MM.1S (cell line): Measurements from ENCODE around the gene NOXO1.
A peak's percentile ranks its signal among the peaks of the same experiment; 100 is the strongest.

Source experiments
- DNase-seq: peaks from one replicate; pipeline ENCODE4 v3.0.0-alpha.2; 2015
- H2AFZ ChIP-seq: fragments of 300-600 bp; sonication (generic); 2 replicates; pipeline ENCODE4 v1.6.0; 2016; ENCODE audit warnings: antibody characterized with exemption, low read length
- H3F3A ChIP-seq: fragments of 300-600 bp; sonication (generic); 2 replicates; pipeline ENCODE4 v1.6.1; 2016; ENCODE audit warnings: mild to moderate bottlenecking, antibody characterized with exemption, low read length, moderate library complexity, mixed read lengths; ENCODE audit not compliant: insufficient read depth
- H3K27ac ChIP-seq: fragments of 300-600 bp; sonication (generic); 2 replicates; pipeline ENCODE4 v1.5.1; 2016; ENCODE audit warnings: mild to moderate bottlenecking, low read length
- H3K27me3 ChIP-seq: fragments of 300-600 bp; sonication (generic); replicated peaks from 2 replicates; pipeline ENCODE4 v1.6.0; 2016; ENCODE audit warnings: low read length; ENCODE audit not compliant: insufficient read depth
- H3K36me3 ChIP-seq: fragments of 300-600 bp; sonication (generic); replicated peaks from 2 replicates; pipeline ENCODE4 v1.6.1; 2016; ENCODE audit warnings: mild to moderate bottlenecking, low read length, mixed read lengths; ENCODE audit not compliant: insufficient read depth
- H3K4me1 ChIP-seq: fragments of 300-600 bp; sonication (generic); 2 replicates; pipeline ENCODE4 v1.6.1; 2016; ENCODE audit warnings: low read length, mixed read lengths
- H3K4me2 ChIP-seq: fragments of 300-600 bp; sonication (generic); 2 replicates; pipeline ENCODE4 v1.6.0; 2016; ENCODE audit warnings: low read depth, low read length
- H3K4me3 ChIP-seq: fragments of 300-600 bp; sonication (generic); 2 replicates; pipeline ENCODE4 v1.5.1; 2016; ENCODE audit warnings: low read length, mixed read lengths
- H3K79me2 ChIP-seq: fragments of 300-600 bp; sonication (generic); 2 replicates; pipeline ENCODE4 v1.6.1; 2016; ENCODE audit warnings: mixed run types, low read length, mixed read lengths
- H3K9ac ChIP-seq: fragments of 300-600 bp; sonication (generic); 2 replicates; pipeline ENCODE4 v1.6.1; 2016; ENCODE audit warnings: low read length, mixed read lengths
- H3K9me2 ChIP-seq: fragments of 300-600 bp; sonication (generic); replicated peaks from 2 replicates; pipeline ENCODE4 v1.6.1; 2016; ENCODE audit warnings: mild to moderate bottlenecking, low read length, mixed read lengths; ENCODE audit not compliant: insufficient read depth
- H3K9me3 ChIP-seq: fragments of 300-600 bp; sonication (generic); replicated peaks from 2 replicates; pipeline ENCODE4 v1.6.1; 2016; ENCODE audit warnings: mild to moderate bottlenecking, low read length, mixed read lengths; ENCODE audit not compliant: insufficient read depth
- H4K20me1 ChIP-seq: fragments of 300-600 bp; sonication (generic); 2 replicates; pipeline ENCODE4 v1.6.1; 2016; ENCODE audit warnings: mild to moderate bottlenecking, low read length, moderate library complexity, mixed read lengths; ENCODE audit not compliant: insufficient read depth
- EZH2 ChIP-seq: fragments of 300-600 bp; sonication (generic); optimal IDR thresholded peaks from 2 replicates; pipeline ENCODE3; 2017; ENCODE audit warnings: low read depth, mild to moderate bottlenecking, antibody characterized with exemption, low read length, mixed read lengths
- EZH2phosphoT487 ChIP-seq: fragments of 300-600 bp; sonication (generic); IDR thresholded peaks from 2 replicates; pipeline ENCODE4 v1.6.1; 2018; ENCODE audit warnings: antibody characterized with exemption, low read length
- TF ChIP-seq, protein P1 (sequence below): fragments of 300-600 bp; sonication (generic); IDR thresholded peaks from 2 replicates; pipeline ENCODE4 v1.5.1; 2016; ENCODE audit warnings: antibody characterized with exemption, low read length, mixed read lengths

The NOXO1 gene

DNA sequence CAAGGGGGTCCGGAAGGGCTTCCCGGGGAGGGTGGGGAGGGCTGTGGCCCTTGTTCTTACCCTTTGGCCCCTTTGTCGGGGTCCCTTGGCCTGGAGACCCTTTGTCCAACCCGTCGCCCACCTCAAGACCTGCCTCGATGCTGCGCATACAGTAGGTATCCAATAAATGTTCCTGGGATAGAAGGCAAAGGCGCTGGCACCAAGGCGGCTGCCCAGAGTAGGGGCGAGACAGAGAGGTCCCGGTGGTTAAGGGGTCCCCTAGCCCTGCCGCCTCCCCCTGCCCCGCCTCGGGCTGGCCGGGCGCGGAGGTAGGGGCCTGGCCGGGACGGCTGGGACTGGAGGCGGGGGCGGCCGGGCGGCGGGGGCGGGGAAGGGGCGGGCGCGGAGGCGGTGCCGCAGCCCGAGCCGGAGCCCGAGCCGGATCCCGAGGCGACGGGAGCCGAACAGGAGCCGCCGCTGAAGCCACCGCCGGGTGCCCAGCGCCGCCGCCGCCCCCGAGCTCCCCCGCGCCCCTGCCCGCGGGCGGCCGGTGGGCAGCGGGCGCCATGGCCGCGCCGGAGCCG is 45.3 kb upstream of the NOXO1 start, which contains the start of gene NHERF2:
Gene NHERF2, plus strand, starts transcription at position 442 of the 563 bp plus-strand sequence. Its CDS starts 104 bp downstream, at position 546.
- Histone ChIP-seq H2AFZ (no peak within 1 kb of the TSS), H4K20me1 (no peaks in the 10 kb centered on the region), H3K9me3 (no peaks in the 10 kb centered on the region), H3K4me3 (peak within 1 kb of the TSS; percentile 34; the same call in 1 of the 2 replicates), H3K9ac (no peak within 1 kb of the TSS), H3K9me2 (no peaks in the 10 kb centered on the region), H3K79me2 (no peaks in the 10 kb centered on the region), H3K4me2 (peak within 1 kb of the TSS; percentile 62; the same call in 1 of the 2 replicates), H3K4me1 (peaks cover 6% of the 10 kb centered on the region; the same call in 1 of the 2 replicates), H3K27me3 (peaks cover 45% of the 10 kb centered on the region), H3K27ac (no peak within 1 kb of the TSS), H3K36me3 (no peaks in the 10 kb centered on the region), H3F3A (no peaks in the 10 kb centered on the region; the same call in 1 of the 2 replicates)
- DNase-seq, result peak; percentile 32
- TF ChIP-seq, protein P1, sequence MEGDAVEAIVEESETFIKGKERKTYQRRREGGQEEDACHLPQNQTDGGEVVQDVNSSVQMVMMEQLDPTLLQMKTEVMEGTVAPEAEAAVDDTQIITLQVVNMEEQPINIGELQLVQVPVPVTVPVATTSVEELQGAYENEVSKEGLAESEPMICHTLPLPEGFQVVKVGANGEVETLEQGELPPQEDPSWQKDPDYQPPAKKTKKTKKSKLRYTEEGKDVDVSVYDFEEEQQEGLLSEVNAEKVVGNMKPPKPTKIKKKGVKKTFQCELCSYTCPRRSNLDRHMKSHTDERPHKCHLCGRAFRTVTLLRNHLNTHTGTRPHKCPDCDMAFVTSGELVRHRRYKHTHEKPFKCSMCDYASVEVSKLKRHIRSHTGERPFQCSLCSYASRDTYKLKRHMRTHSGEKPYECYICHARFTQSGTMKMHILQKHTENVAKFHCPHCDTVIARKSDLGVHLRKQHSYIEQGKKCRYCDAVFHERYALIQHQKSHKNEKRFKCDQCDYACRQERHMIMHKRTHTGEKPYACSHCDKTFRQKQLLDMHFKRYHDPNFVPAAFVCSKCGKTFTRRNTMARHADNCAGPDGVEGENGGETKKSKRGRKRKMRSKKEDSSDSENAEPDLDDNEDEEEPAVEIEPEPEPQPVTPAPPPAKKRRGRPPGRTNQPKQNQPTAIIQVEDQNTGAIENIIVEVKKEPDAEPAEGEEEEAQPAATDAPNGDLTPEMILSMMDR, result no peak
- no peak for TF ChIP-seq EZH2
- TF ChIP-seq EZH2phosphoT487, result no peak

- Histone ChIP-seq H3K79me2 (no peaks in the 10 kb centered on the region), H3K27ac (no peak overlapping the region), H3K9me3 (no peaks in the 10 kb centered on the region), H3K27me3 (peaks cover 46% of the 10 kb centered on the region), H3K4me1 (peaks cover 5% of the 10 kb centered on the region; the same call in 1 of the 2 replicates), H3K4me2 (peak overlapping the region; percentile 57; the same call in 1 of the 2 replicates), H3K4me3 (no peak overlapping the region), H4K20me1 (no peaks in the 10 kb centered on the region), H3K9me2 (no peaks in the 10 kb centered on the region), H3K9ac (no peak overlapping the region), H3F3A (no peaks in the 10 kb centered on the region; the same call in 1 of the 2 replicates), H2AFZ (no peak overlapping the region), H3K36me3 (no peaks in the 10 kb centered on the region)
- TF ChIP-seq EZH2, result no peak
- no peak for TF ChIP-seq EZH2phosphoT487
- TF ChIP-seq, protein P1, result no peak
- DNase-seq, result peak; percentile 5
These were observed 44.7 kb upstream of the NOXO1 start for GRCh38 chr16:2025878-2026460.

GRCh38 chr16:2025251-2025650 is 44.0 kb upstream of the NOXO1 start:
- Histone ChIP-seq H4K20me1 (no peaks in the 10 kb centered on the region), H3F3A (no peaks in the 10 kb centered on the region; the same call in 1 of the 2 replicates), H3K79me2 (no peaks in the 10 kb centered on the region), H3K4me3 (no peak overlapping the region), H3K36me3 (no peaks in the 10 kb centered on the region), H3K9me2 (no peaks in the 10 kb centered on the region), H3K9me3 (no peaks in the 10 kb centered on the region), H3K27me3 (peaks cover 53% of the 10 kb centered on the region), H3K9ac (no peak overlapping the region), H3K4me1 (peaks cover 5% of the 10 kb centered on the region; the same call in 1 of the 2 replicates), H3K4me2 (no peak overlapping the region), H3K27ac (no peak overlapping the region), H2AFZ (no peak overlapping the region)
- TF ChIP-seq EZH2 (no peak), EZH2phosphoT487 (no peak)
- TF ChIP-seq, protein P1, result no peak
- DNase-seq, result no peak
